Activated naive CD8-positive, alpha-beta T cell treated with anti-CD3 and anti-CD28 coated beads for 36 hours (primary cell): ENCODE measurements around the gene PRELID3B. TPM values are rescaled to one million over a fixed set of nuclear protein-coding genes. Genes with fewer than 3 reads are reported as not detected.
"Not testable (repeated sequence)": the region's sequence is repeated elsewhere in the genome, so short reads cannot be mapped to it uniquely, and the experiment has no call there.

ENCODE experiments used
- DNase-seq: peaks from one replicate; pipeline ENCODE4 v3.0.0; 2021
- H3K27ac Mint-ChIP-seq: one replicate; pipeline ENCODE4 v1.8.0; 2022; ENCODE audit warnings: mild to moderate bottlenecking, moderate library complexity, mixed read lengths
- H3K27me3 Mint-ChIP-seq: one replicate; pipeline ENCODE4 v1.8.0; 2022; ENCODE audit warnings: mild to moderate bottlenecking, mixed read lengths
- H3K36me3 Mint-ChIP-seq: one replicate; pipeline ENCODE4 v1.8.0; 2021; ENCODE audit warnings: mild to moderate bottlenecking, mixed read lengths
- H3K4me1 Mint-ChIP-seq: one replicate; pipeline ENCODE4 v1.8.0; 2021; ENCODE audit warnings: mixed read lengths
- H3K4me3 Mint-ChIP-seq: one replicate; pipeline ENCODE4 v1.8.0; 2022; ENCODE audit warnings: mild to moderate bottlenecking, moderate library complexity, mixed read lengths
- H3K9me3 Mint-ChIP-seq: one replicate; pipeline ENCODE4 v1.8.0; 2022; ENCODE audit warnings: mixed read lengths
- total RNA-seq, 2 experiments: library from RNA; stranded (reverse); gene quantifications; one replicate each; pipeline ENCODE4 v1.2.3, GENCODE V29; 2021

PRELID3B gene
- total RNA-seq, 2 experiments from 2014 or later, result 131 to 143 TPM

DNA sequence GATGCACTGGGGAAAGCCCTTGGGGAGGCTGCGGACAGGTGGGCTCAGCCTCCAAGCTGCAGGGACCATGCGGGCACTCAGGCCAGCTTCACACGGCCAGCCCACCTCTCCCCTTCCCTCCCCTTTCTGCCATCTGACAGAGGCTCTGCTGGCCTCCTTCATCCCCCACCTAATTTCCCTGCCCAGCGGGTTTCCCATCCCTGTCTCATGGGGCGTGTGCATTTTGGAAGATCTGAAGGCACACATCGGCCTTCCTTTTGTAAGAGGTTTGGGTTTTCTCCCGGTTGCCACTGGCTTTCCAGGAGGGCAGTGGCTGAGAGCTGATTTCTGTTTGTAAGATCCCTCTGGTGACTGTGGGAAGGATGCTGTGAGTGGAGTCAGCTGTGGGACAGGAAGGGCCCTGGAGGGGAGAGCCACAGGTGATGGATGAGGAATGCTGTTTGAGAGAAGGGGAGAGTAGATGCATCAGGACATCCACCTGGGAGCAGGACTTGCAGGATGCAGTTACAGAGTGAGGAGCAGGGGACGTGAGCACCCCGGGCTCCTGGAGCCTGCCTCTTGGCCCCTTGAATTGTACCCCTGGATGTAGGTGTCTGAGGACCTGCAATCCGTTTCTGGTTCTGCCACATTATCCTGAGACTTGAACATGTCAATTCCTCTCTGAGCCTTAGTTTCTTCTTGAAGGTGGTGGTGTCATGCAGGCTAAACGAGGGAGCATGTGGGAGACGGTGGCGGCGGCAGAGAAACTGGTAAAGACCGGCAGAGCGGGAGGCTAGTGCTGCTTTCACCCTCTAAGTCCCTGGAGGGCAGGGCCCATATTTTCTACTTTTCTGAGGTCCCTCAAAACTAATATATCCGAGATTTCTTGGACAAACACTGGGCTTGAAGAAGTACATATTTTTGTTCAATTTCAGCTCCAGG, 29.3 kb downstream of the PRELID3B start:
- H3K36me3 Mint-ChIP-seq, result no peaks in the 10 kb centered on the region
- H3K4me3 Mint-ChIP-seq, result no peak overlapping the region
- peaks cover 30% of the 10 kb centered on the region for H3K4me1 Mint-ChIP-seq
- no peaks in the 10 kb centered on the region for H3K9me3 Mint-ChIP-seq
- H3K27me3 Mint-ChIP-seq, result no peaks in the 10 kb centered on the region
- no peak overlapping the region for H3K27ac Mint-ChIP-seq
- no peak for DNase-seq

DNA sequence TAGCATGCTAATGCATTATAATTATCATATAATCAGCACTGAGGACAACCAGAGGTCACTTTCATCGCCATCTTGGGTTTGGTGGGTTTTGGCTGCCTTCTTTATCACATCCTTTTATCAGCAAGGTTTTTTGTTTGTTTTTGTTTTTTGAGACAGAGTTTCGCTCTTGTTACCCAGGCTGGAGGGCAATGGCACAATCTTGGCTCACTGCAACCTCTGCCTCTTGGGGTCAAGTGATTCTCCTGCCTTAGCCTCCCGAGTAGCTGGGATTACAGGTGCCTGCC, 30.8 kb downstream of the PRELID3B start:
- not testable (repeated sequence) for H3K9me3 Mint-ChIP-seq, DNase-seq, H3K4me3 Mint-ChIP-seq, H3K27me3 Mint-ChIP-seq, H3K27ac Mint-ChIP-seq, H3K36me3 Mint-ChIP-seq
- peaks cover 24% of the 10 kb centered on the region for H3K4me1 Mint-ChIP-seq

DNA sequence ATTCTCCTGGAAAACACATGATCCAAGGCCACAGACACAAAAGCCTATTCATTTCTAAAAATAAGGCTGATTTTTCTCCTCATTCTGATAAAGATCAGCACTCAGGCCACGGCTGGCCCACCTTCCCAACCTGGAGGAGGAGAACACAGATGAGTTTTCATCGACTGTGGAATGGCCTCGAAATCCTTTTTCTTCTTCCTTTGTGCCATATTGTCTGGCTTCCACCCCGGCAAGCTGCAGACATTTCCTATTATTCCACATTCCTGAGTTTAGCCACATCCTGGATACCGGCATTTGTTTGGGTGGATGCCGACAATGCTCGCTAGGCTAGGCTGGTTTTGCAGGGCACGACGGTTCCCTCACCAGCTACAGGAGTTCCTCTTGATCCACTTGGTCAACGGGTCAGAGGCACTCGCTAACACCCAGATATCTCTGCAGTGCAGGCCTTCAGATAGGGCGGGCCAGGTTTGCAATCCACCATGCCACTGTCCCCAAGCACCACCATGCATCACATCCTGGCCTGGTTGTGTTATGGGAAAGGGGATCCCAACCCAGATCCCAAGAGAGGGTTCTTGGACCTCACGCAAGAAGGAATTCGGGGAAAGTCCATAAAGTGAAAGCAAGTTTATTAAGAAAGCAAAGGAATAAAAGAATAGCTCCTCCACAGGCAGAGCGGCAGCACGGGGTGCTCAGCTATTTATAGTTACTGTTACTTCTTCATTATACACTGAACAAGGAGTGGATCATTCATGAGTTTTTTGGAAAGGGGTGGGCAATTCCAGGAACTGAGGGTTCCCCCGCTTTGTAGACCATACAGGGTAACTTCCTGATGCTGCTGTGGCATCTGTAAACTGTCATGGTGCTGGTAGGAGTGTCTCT, 31.4 kb downstream of the PRELID3B start:
- no peak for DNase-seq
- H3K4me1 Mint-ChIP-seq, result peaks cover 19% of the 10 kb centered on the region
- no peaks in the 10 kb centered on the region for H3K27me3 Mint-ChIP-seq
- no peaks in the 10 kb centered on the region for H3K9me3 Mint-ChIP-seq
- H3K4me3 Mint-ChIP-seq, result no peak overlapping the region
- H3K36me3 Mint-ChIP-seq, result no peaks in the 10 kb centered on the region
- H3K27ac Mint-ChIP-seq, result no peak overlapping the region

- Mint-ChIP-seq H3K9me3 (no peaks in the 10 kb centered on the region), H3K4me1 (peaks cover 22% of the 10 kb centered on the region), H3K4me3 (no peak overlapping the region), H3K27me3 (no peaks in the 10 kb centered on the region), H3K36me3 (no peaks in the 10 kb centered on the region), H3K27ac (no peak overlapping the region)
- no peak for DNase-seq
Observed at GRCh38 chr20:59010321-59010994, 32.1 kb downstream of the PRELID3B start.

DNA sequence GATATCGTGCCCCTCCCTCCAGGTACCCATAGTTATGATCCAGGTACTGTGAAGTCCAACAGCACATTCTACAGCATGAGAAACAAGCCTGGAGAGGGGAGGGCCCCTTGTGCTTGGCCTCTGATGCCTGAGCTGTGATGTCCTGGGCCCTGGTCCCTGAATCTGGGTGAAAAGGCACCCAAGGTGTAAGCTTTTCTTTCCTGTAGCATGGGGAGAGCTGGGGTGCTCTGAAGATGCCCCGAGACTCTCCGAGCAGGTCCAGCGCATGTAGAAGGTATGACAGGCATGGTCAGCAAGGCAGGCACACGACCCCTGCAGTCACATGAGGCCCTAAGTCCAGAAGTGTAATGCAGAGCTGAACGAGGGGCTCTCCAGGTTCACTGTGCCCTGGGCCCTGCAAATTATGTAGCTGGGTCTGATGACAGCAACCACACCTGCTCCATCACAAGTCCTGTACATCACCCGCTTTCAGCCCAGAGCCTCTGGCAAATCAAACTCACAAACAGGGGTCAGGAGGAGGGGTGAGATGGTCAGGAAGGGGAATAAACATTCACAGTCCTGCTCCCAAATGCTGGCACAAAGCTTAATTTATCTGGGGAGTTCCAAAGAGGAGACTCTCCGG, 33.8 kb downstream of the PRELID3B start:
- Mint-ChIP-seq H3K9me3 (no peaks in the 10 kb centered on the region), H3K27me3 (no peaks in the 10 kb centered on the region), H3K4me1 (peaks cover 30% of the 10 kb centered on the region), H3K4me3 (no peak overlapping the region), H3K36me3 (peaks cover 1% of the 10 kb centered on the region), H3K27ac (no peak overlapping the region)
- no peak for DNase-seq

GRCh38 chr20:59007665-59008511, 34.7 kb downstream of the PRELID3B start:
- Mint-ChIP-seq H3K9me3 (no peaks in the 10 kb centered on the region), H3K27ac (peak overlapping the region; percentile 67), H3K36me3 (peaks cover 3% of the 10 kb centered on the region)

GRCh38 chr20:59006864-59007664, 35.5 kb downstream of the PRELID3B start, which contains the start of gene CTSZ:
Gene CTSZ (minus strand): TSS chr20:59007254. CDS start chr20:59007128, 126 bp downstream.
- Mint-ChIP-seq H3K4me1 (peaks cover 31% of the 10 kb centered on the region), H3K27me3 (no peaks in the 10 kb centered on the region), H3K4me3 (peak within 1 kb of the TSS; percentile 75), H3K9me3 (no peaks in the 10 kb centered on the region), H3K27ac (peak within 1 kb of the TSS; percentile 67), H3K36me3 (peaks cover 3% of the 10 kb centered on the region)
- peak; percentile 59 for DNase-seq

More at GRCh38 chr20:59007665-59008511, 34.7 kb downstream of the PRELID3B start:
- no peak for DNase-seq
- peaks cover 31% of the 10 kb centered on the region for H3K4me1 Mint-ChIP-seq
- peak overlapping the region; percentile 75 for H3K4me3 Mint-ChIP-seq
- H3K27me3 Mint-ChIP-seq, result no peaks in the 10 kb centered on the region

- Mint-ChIP-seq H3K27ac (peak overlapping the region; percentile 63), H3K4me3 (peak overlapping the region; percentile 75)
- no peak for DNase-seq
Observed at GRCh38 chr20:59006167-59006863, 36.3 kb downstream of the PRELID3B start.

DNA sequence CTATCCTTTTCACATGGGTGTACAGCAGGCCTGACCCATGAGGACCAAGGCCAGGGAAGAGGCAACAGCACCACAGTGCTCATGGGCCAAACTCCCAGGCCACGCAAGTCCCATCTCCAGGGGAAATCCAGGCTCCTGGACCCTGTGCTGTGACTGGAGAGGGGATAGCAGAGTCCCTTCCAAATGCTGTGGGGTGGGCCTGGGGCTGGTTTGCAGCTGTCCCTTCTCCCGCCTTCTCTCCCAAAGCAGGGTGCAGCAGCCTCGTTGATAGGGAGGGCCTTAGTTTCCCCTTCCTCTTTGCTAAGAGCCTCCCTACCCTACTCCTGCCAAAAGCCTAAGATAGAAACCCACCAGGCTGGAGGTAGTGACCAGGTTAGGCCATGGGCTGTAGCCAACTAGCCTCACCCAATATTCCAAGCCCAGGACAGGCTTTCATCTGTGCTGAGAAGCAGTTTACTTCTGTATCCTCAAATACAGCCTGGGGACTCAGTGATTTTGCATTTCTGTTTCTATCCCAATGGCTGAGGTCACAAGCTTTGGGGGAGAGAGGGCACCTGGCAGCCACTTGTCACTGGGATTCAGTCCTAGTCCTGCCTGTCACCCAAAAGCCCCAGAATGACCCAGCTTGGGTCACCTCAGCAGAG, 36.9 kb downstream of the PRELID3B start:
- Mint-ChIP-seq H3K4me3 (peak overlapping the region; percentile 75), H3K9me3 (no peaks in the 10 kb centered on the region), H3K27me3 (no peaks in the 10 kb centered on the region)

More at GRCh38 chr20:59006167-59006863, 36.3 kb downstream of the PRELID3B start:
- Mint-ChIP-seq H3K4me1 (peaks cover 27% of the 10 kb centered on the region), H3K36me3 (peaks cover 3% of the 10 kb centered on the region), H3K9me3 (no peaks in the 10 kb centered on the region), H3K27me3 (no peaks in the 10 kb centered on the region)

DNA sequence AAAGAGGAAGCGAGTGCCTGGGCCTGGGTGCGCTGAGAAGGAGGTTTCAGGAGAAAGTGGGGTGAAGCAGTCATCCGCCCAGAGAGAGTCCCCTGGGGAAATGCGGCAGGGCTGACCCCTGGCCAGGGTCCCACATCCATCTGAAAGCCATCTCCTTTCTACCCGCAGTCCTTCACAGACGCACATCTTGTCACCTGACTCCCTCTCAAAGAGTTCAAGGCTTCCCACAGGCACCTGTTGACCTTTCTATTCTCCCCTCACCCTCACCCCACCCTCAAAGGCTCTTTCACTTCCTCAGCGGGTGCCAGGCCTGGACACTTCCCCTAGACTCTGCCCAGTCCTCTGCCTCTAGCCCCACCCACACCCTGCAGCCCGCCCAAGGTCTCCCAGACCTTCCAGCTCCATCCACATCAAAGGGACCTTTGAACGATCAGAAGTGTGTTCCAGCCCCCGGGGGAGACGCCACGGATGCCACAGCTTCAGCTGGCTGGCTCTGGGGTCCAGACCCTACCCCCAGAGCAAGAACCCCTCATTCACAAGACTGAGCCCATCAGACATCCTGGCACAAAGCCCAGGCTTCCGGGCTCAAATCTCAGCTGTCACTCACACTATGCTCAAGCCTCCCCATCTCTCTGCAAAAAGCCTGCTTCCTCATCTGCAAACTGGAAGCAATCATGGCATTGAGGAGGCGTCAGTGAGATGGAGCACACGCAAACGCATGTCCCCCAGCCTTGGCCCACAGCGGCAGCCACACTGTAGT, 37.6 kb downstream of the PRELID3B start:
- H3K36me3 Mint-ChIP-seq, result peaks cover 3% of the 10 kb centered on the region
- no peaks in the 10 kb centered on the region for H3K27me3 Mint-ChIP-seq
- H3K4me1 Mint-ChIP-seq, result peaks cover 25% of the 10 kb centered on the region
- peak; percentile 55 for DNase-seq
- H3K9me3 Mint-ChIP-seq, result no peaks in the 10 kb centered on the region
- H3K27ac Mint-ChIP-seq, result peak overlapping the region; percentile 90
- H3K4me3 Mint-ChIP-seq, result peak overlapping the region; percentile 75

More for the DNA sequence above, 36.9 kb downstream of the PRELID3B start:
- Mint-ChIP-seq H3K36me3 (peaks cover 3% of the 10 kb centered on the region), H3K4me1 (peaks cover 25% of the 10 kb centered on the region), H3K27ac (peak overlapping the region; percentile 90)
- DNase-seq, result no peak

GRCh38 chr20:59004493-59004762, 38.2 kb downstream of the PRELID3B start:
- Mint-ChIP-seq H3K27me3 (no peaks in the 10 kb centered on the region), H3K36me3 (peaks cover 3% of the 10 kb centered on the region), H3K9me3 (no peaks in the 10 kb centered on the region), H3K4me1 (peaks cover 25% of the 10 kb centered on the region), H3K4me3 (peak overlapping the region; percentile 75), H3K27ac (peak overlapping the region; percentile 90)
- peak; percentile 69 for DNase-seq
